Liver (tissue), 9 donors: ENCODE data around the gene NRM. TPM values are rescaled to one million over a fixed set of nuclear protein-coding genes. Genes with fewer than 3 reads are reported as not detected.

Source experiments
- DNase-seq: peaks from one replicate; pipeline ENCODE4 v3.0.0-alpha.2; 2017; ENCODE audit warnings: low spot score
- H3K27ac ChIP-seq, 2 donors: one replicate each; pipeline ENCODE4 v1.7.0; 2013; ENCODE audit warnings: inconsistent platforms in 2 of 2, low read length in 2 of 2, control low read depth in 1 of 2, low read depth in 1 of 2, mild to moderate bottlenecking in 1 of 2
- H3K27me3 ChIP-seq, 4 donors: one replicate each; pipeline versions ENCODE4 v1.6.1 to v1.7.0; 2013; ENCODE audit warnings: low read length in 3 of 4, inconsistent platforms in 1 of 4, mild to moderate bottlenecking in 1 of 4, moderate library complexity in 1 of 4; ENCODE audit not compliant: control insufficient read depth in 4 of 4, insufficient read depth in 4 of 4
- H3K36me3 ChIP-seq, 4 donors: one replicate each; pipeline versions ENCODE4 v1.6.1 to v1.7.0; 2013; ENCODE audit warnings: low read length in 3 of 4, mild to moderate bottlenecking in 3 of 4, low read depth in 1 of 4, moderate library complexity in 1 of 4; ENCODE audit not compliant: control insufficient read depth in 4 of 4, insufficient read depth in 3 of 4
- H3K4me1 ChIP-seq, 4 donors: one replicate each; pipeline versions ENCODE4 v1.6.1 to v1.7.0; 2013; ENCODE audit warnings: low read length in 3 of 4, mild to moderate bottlenecking in 3 of 4, moderate library complexity in 1 of 4; ENCODE audit not compliant: control insufficient read depth in 4 of 4, insufficient read depth in 4 of 4
- H3K4me3 ChIP-seq, 3 donors: one replicate each; pipeline versions ENCODE4 v1.6.1 to v1.7.0; 2013; ENCODE audit warnings: low read length in 3 of 3, control low read depth in 1 of 3, low read depth in 1 of 3, mild to moderate bottlenecking in 1 of 3
- H3K9ac ChIP-seq, 2 donors: one replicate each; pipeline ENCODE4 v1.7.0; 2013; ENCODE audit warnings: low read length in 2 of 2, mild to moderate bottlenecking in 2 of 2, moderate library complexity in 2 of 2, control low read depth in 1 of 2, low read depth in 1 of 2
- H3K9me3 ChIP-seq, 4 donors: one replicate each; pipeline versions ENCODE4 v1.6.1 to v1.7.0; 2013; ENCODE audit warnings: low read length in 3 of 4; ENCODE audit not compliant: control insufficient read depth in 4 of 4
- ATF3 ChIP-seq: IDR thresholded peaks from 2 replicates; pipeline ENCODE4 v1.6.1; 2016; ENCODE audit warnings: antibody characterized with exemption
- CTCF ChIP-seq: fragments of 150-350 bp; IDR thresholded peaks from 2 replicates; pipeline ENCODE4 v1.5.1; 2017; ENCODE audit warnings: improper control_type of control experiment, low read depth, low read length; ENCODE audit not compliant: missing input control
- EGR1 ChIP-seq, 2 donors: IDR thresholded peaks; 2 replicates each; pipeline ENCODE4 v1.6.1; 2016 to 2018; ENCODE audit warnings: antibody characterized with exemption in 2 of 2, low read depth in 2 of 2
- FOXA1 ChIP-seq: IDR thresholded peaks from 2 replicates; pipeline ENCODE4 v1.6.1; 2016; ENCODE audit warnings: antibody characterized with exemption
- FOXA2 ChIP-seq: IDR thresholded peaks from 2 replicates; pipeline ENCODE4 v1.6.1; 2016; ENCODE audit warnings: antibody characterized with exemption
- GABPA ChIP-seq, 2 donors: IDR thresholded peaks in 1 of 2; conservative IDR thresholded peaks in 1 of 2; 2 replicates each; pipeline ENCODE4 v1.6.1; 2016; ENCODE audit warnings: antibody characterized with exemption in 2 of 2, mild to moderate bottlenecking in 1 of 2, moderate library complexity in 1 of 2
- HNF4A ChIP-seq, 2 donors: conservative IDR thresholded peaks; 2 replicates each; pipeline ENCODE4 v1.6.1; 2016; ENCODE audit warnings: antibody characterized with exemption in 2 of 2, mild to moderate bottlenecking in 2 of 2
- HNF4G ChIP-seq: IDR thresholded peaks from 2 replicates; pipeline ENCODE4 v1.6.1; 2016; ENCODE audit warnings: antibody characterized with exemption
- JUND ChIP-seq, 2 donors: IDR thresholded peaks; 2 replicates each; pipeline ENCODE4 v1.6.1; 2016; ENCODE audit warnings: antibody characterized with exemption in 2 of 2
- MAX ChIP-seq: IDR thresholded peaks from 2 replicates; pipeline ENCODE4 v1.6.1; 2016; ENCODE audit warnings: antibody characterized with exemption
- NR2F2 ChIP-seq: IDR thresholded peaks from 2 replicates; pipeline ENCODE4 v1.6.1; 2016; ENCODE audit warnings: antibody characterized with exemption
- RAD21 ChIP-seq, 2 donors: IDR thresholded peaks; 2 replicates each; pipeline ENCODE4 v1.6.1; 2016; ENCODE audit warnings: antibody characterized with exemption in 2 of 2, mild to moderate bottlenecking in 2 of 2
- RXRA ChIP-seq, 2 donors: IDR thresholded peaks; 2 replicates each; pipeline ENCODE4 v1.6.1; 2017 to 2018; ENCODE audit warnings: antibody characterized with exemption in 2 of 2, mild to moderate bottlenecking in 1 of 2
- SP1 ChIP-seq: IDR thresholded peaks from 2 replicates; pipeline ENCODE4 v1.6.1; 2018; ENCODE audit warnings: antibody characterized with exemption, mild to moderate bottlenecking
- TAF1 ChIP-seq: conservative IDR thresholded peaks from 2 replicates; pipeline ENCODE4 v1.6.1; 2016; ENCODE audit warnings: antibody characterized with exemption, mild to moderate bottlenecking
- YY1 ChIP-seq: IDR thresholded peaks from 2 replicates; pipeline ENCODE4 v1.6.1; 2016; ENCODE audit warnings: antibody characterized with exemption, mild to moderate bottlenecking
- ZBTB33 ChIP-seq: IDR thresholded peaks from 2 replicates; pipeline ENCODE4 v1.6.1; 2016; ENCODE audit warnings: antibody characterized with exemption
- WGBS: extraction: QIAGEN DNeasy Blood & Tissue Kit; methylation state at CpG from one replicate; pipeline ENCODE4 v1.1.7; 2013; 5-methylcytosine and 5-hydroxymethylcytosine counted together
- polyA plus RNA-seq, 2 donors: library from polyadenylated mRNA; stranded (reverse) in 1 of 2; unstranded in 1 of 2; fragments of 200-250 nt in 1 of 2; fragments of >200 nt in 1 of 2; fragmentation: Nextera tagmentation in 1 of 2; extraction: Ambion mirVana in 1 of 2; gene quantifications; one replicate each; pipeline versions ENCODE4 v1.2.1 to v1.2.3, GENCODE V29; 2013 to 2015
- total RNA-seq, 2 donors: library from RNA; depleted of rRNA; stranded (reverse); fragments of >200 nt; gene quantifications; one replicate each; pipeline ENCODE4 v1.2.3, GENCODE V29; 2014
- TF ChIP-seq, protein P1 (sequence below): IDR thresholded peaks from 2 replicates; pipeline ENCODE4 v1.6.1; 2016; ENCODE audit warnings: antibody characterized with exemption, mild to moderate bottlenecking
- donor health status: healthy.
- donor health status: healthy.
- donor health status: healthy.
- donor health status: healthy.
- donor health status: healthy.

The NRM gene
- total and polyA plus RNA-seq, 4 donors: 0.59 to 3.3 (median 2.4) TPM

- no peak for TF ChIP-seq CTCF
- no peak for TF ChIP-seq JUND (IDR thresholded peaks at IDR 0.05)
- TF ChIP-seq FOXA1: no peak
- no peak for TF ChIP-seq RAD21 (IDR thresholded peaks at IDR 0.05)
- no peak for TF ChIP-seq HNF4A (conservative IDR thresholded peaks at IDR 0.05)
- TF ChIP-seq YY1: no peak
- no peak for TF ChIP-seq FOXA2
Measured at GRCh38 chr6:30714263-30714662, 23.5 kb upstream of the NRM start (continued).

GRCh38 chr6:30712441-30712945 lies 21.7 kb upstream of the NRM start:
- TF ChIP-seq RXRA (IDR thresholded peaks at IDR 0.05) (no peak), EGR1 (IDR thresholded peaks at IDR 0.05; ENCODE audit: low read depth in 2 of 2) (no peak), MAX (no peak)
- Histone ChIP-seq H3K27me3 (no peaks in the 10 kb centered on the region), H3K9ac (no peak overlapping the region), H3K4me1 (peaks cover 9 to 36% (median 20%) of the 10 kb centered on the region in 4 donors), H3K4me3 (no peak overlapping the region), H3K36me3 (peaks cover 2 to 32% (median 23%) of the 10 kb centered on the region in 4 donors), H3K27ac (no peak overlapping the region), H3K9me3 (no peaks in the 10 kb centered on the region)
- 90% methylated on average over 7 of the region's 7 CpGs for WGBS
- DNase-seq: no peak

- no peak overlapping the region for H3K4me3 ChIP-seq
- TF ChIP-seq FOXA1: no peak
- TF ChIP-seq ATF3: no peak
- no peak for TF ChIP-seq EGR1 (IDR thresholded peaks at IDR 0.05; ENCODE audit: low read depth in 2 of 2)
- TF ChIP-seq MAX: no peak
- TF ChIP-seq RXRA (IDR thresholded peaks at IDR 0.05): no peak
- no peak for TF ChIP-seq RAD21 (IDR thresholded peaks at IDR 0.05)
- TF ChIP-seq SP1: no peak
- no peak for TF ChIP-seq ZBTB33
- TF ChIP-seq NR2F2: no peak
- no peak for TF ChIP-seq HNF4A (conservative IDR thresholded peaks at IDR 0.05)
- TF ChIP-seq JUND (IDR thresholded peaks at IDR 0.05): no peak
- TF ChIP-seq CTCF: no peak
- TF ChIP-seq, protein P1, sequence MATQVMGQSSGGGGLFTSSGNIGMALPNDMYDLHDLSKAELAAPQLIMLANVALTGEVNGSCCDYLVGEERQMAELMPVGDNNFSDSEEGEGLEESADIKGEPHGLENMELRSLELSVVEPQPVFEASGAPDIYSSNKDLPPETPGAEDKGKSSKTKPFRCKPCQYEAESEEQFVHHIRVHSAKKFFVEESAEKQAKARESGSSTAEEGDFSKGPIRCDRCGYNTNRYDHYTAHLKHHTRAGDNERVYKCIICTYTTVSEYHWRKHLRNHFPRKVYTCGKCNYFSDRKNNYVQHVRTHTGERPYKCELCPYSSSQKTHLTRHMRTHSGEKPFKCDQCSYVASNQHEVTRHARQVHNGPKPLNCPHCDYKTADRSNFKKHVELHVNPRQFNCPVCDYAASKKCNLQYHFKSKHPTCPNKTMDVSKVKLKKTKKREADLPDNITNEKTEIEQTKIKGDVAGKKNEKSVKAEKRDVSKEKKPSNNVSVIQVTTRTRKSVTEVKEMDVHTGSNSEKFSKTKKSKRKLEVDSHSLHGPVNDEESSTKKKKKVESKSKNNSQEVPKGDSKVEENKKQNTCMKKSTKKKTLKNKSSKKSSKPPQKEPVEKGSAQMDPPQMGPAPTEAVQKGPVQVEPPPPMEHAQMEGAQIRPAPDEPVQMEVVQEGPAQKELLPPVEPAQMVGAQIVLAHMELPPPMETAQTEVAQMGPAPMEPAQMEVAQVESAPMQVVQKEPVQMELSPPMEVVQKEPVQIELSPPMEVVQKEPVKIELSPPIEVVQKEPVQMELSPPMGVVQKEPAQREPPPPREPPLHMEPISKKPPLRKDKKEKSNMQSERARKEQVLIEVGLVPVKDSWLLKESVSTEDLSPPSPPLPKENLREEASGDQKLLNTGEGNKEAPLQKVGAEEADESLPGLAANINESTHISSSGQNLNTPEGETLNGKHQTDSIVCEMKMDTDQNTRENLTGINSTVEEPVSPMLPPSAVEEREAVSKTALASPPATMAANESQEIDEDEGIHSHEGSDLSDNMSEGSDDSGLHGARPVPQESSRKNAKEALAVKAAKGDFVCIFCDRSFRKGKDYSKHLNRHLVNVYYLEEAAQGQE: no peak
- no peak for TF ChIP-seq TAF1
- no peak for TF ChIP-seq GABPA (IDR thresholded peaks at IDR 0.05 in 1 of 2, conservative IDR thresholded peaks at IDR 0.05 in 1 of 2)
- TF ChIP-seq HNF4G: no peak
- no peak for TF ChIP-seq FOXA2
- no peak for TF ChIP-seq YY1
- peaks cover 11 to 41% (median 25%) of the 10 kb centered on the region in 4 donors for H3K4me1 ChIP-seq
- H3K9me3 ChIP-seq: no peaks in the 10 kb centered on the region
- no peaks in the 10 kb centered on the region for H3K27me3 ChIP-seq
- WGBS: 94% methylated on average over 1 of the region's 1 CpG
- H3K9ac ChIP-seq: no peak overlapping the region
- peaks cover 2 to 34% (median 26%) of the 10 kb centered on the region in 4 donors for H3K36me3 ChIP-seq
- H3K27ac ChIP-seq: no peak overlapping the region
- no peak for DNase-seq
Measured at GRCh38 chr6:30711758-30712380, 21.1 kb upstream of the NRM start.
